ENCODE results near the gene CGAS. TPM values are rescaled to one million over a fixed set of nuclear protein-coding genes. Genes with fewer than 3 reads are reported as not detected.

Gene CGAS
- total and polyA plus RNA-seq, 9 of the 15 experiments (the other 6 are each of a cell fraction or from before 2014, with no cell fraction given): 0.01 to 0.32 (median 0.06) TPM; not detected in 2

- no peak for TF ChIP-seq NFE2 (IDR thresholded peaks at IDR 0.05; ENCODE audit: low read depth)
- peak; percentile 96 for TF ChIP-seq ZBTB2 (IDR thresholded peaks at IDR 0.05)
- no peak for TF ChIP-seq E4F1 (CRISPR knock-in tag; IDR thresholded peaks at IDR 0.05; ENCODE audit: borderline replicate concordance)
- peak; percentile 97 for TF ChIP-seq PHF8 (IDR thresholded peaks at IDR 0.05; ENCODE audit: borderline replicate concordance, low read length)
- TF ChIP-seq CBX1 (IDR thresholded peaks at IDR 0.05; ENCODE audit: low read depth): no peak
- no peak for TF ChIP-seq BRF2 (IDR thresholded peaks at IDR 0.05; ENCODE audit: borderline replicate concordance, insufficient read depth, insufficient read length)
- peak; percentile 13 for TF ChIP-seq DACH1 (IDR thresholded peaks at IDR 0.05; ENCODE audit: partially characterized antibody)
- TF ChIP-seq ZNF584 (CRISPR knock-in tag; IDR thresholded peaks at IDR 0.05; ENCODE audit: low read depth): no peak
- TF ChIP-seq PCBP1 (IDR thresholded peaks at IDR 0.05; ENCODE audit: low read depth, low read length, poor library complexity, severe bottlenecking): no peak
- peak; percentile 89 for TF ChIP-seq C11orf30 (IDR thresholded peaks at IDR 0.05; ENCODE audit: low read depth)
- TF ChIP-seq ZBTB43 (CRISPR knock-in tag; IDR thresholded peaks at IDR 0.05): no peak
- TF ChIP-seq FOXO4 (CRISPR knock-in tag; IDR thresholded peaks at IDR 0.05): no peak
- peak; percentile 94 for TF ChIP-seq SIN3B (IDR thresholded peaks at IDR 0.05; ENCODE audit: low read depth)
- no peak for TF ChIP-seq ZEB2 (IDR thresholded peaks at IDR 0.05)
- TF ChIP-seq SMAD2 (IDR thresholded peaks at IDR 0.05; ENCODE audit: low read depth, low read length): no peak
These were observed 9.6 kb upstream of the CGAS start, which contains the start of gene MTO1 (continued) for GRCh38 chr6:73461537-73462350.

Measured in K562 (cell line).